ENCODE data around the gene TOM1.

- TF ChIP-seq CTCF (IDR thresholded peaks at IDR 0.05) (no peak), EZH2 (IDR thresholded peaks at IDR 0.05; ENCODE audit: borderline replicate concordance, insufficient read depth, low read depth, low read length, poor library complexity, severe bottlenecking) (no peak)
Observed at GRCh38 chr22:35380537-35381423, 81.1 kb downstream of the TOM1 start, which contains the start of gene HMOX1.

Data from B cell (primary cell).